HFFc6 (cell line): ENCODE results near the gene DCAF8. TPM values are rescaled to one million over a fixed set of nuclear protein-coding genes. Genes with fewer than 3 reads are reported as not detected.

Experiments used
- DNase-seq: peaks from one replicate; pipeline ENCODE4 v3.0.0-alpha.2; 2018
- H3K27ac Mint-ChIP-seq: 2 replicates; pipeline ENCODE4 v1.8.0; 2020; ENCODE audit warnings: mild to moderate bottlenecking, mixed read lengths
- H3K27me3 Mint-ChIP-seq: 2 replicates; pipeline ENCODE4 v1.8.0; 2021; ENCODE audit warnings: mild to moderate bottlenecking, moderate library complexity, mixed read lengths; ENCODE audit not compliant: insufficient read depth
- H3K36me3 Mint-ChIP-seq: 2 replicates; pipeline ENCODE4 v1.8.0; 2021; ENCODE audit warnings: low read depth, mixed read lengths
- H3K4me1 Mint-ChIP-seq: 2 replicates; pipeline ENCODE4 v1.8.0; 2020; ENCODE audit warnings: low read depth, mixed read lengths
- H3K4me3 Mint-ChIP-seq: 2 replicates; pipeline ENCODE4 v1.8.0; 2020; ENCODE audit warnings: mild to moderate bottlenecking, moderate library complexity, mixed read lengths
- H3K9me3 Mint-ChIP-seq: 2 replicates; pipeline ENCODE4 v1.8.0; 2020; ENCODE audit warnings: mild to moderate bottlenecking, mixed read lengths
- CTCF ChIP-seq: fragments of 200-600 bp; sonication (generic); IDR thresholded peaks from 2 replicates; pipeline ENCODE4 v1.5.0; 2021; ENCODE audit warnings: antibody characterized with exemption, mild to moderate bottlenecking
- total RNA-seq, 6 experiments: library from RNA; stranded (reverse); fragmentation: NEBNext Ultra II Directional; extraction: Animal tissue kit (Norgen Biotek cat#: 25700); gene quantifications; 2 replicates in 1 of 6; 3 replicates in 5 of 6; pipeline ENCODE4 v1.2.3, GENCODE V29; 2021

DCAF8 gene
- total RNA-seq, 6 experiments from 2014 or later, result 65.9 to 73.0 (median 70.1) TPM

GRCh38 chr1:160196143-160196542, 66.2 kb downstream of the DCAF8 start:
- H3K9me3 Mint-ChIP-seq, result no peaks in the 10 kb centered on the region
- H3K27ac Mint-ChIP-seq, result no peak overlapping the region
- TF ChIP-seq CTCF, result no peak
- no peak for DNase-seq
- no peaks in the 10 kb centered on the region for H3K4me1 Mint-ChIP-seq
- peaks cover 6% of the 10 kb centered on the region for H3K27me3 Mint-ChIP-seq
- no peak overlapping the region for H3K4me3 Mint-ChIP-seq
- no peaks in the 10 kb centered on the region for H3K36me3 Mint-ChIP-seq

GRCh38 chr1:160194737-160195059, 67.7 kb downstream of the DCAF8 start:
- no peak for TF ChIP-seq CTCF
- H3K4me3 Mint-ChIP-seq, result no peak overlapping the region
- H3K4me1 Mint-ChIP-seq, result 0 out of 2 replicates have a peak, but pooled peaks cover 3% of the 10 kb centered on the region
- H3K27ac Mint-ChIP-seq, result no peak overlapping the region
- DNase-seq, result no peak
- no peaks in the 10 kb centered on the region for H3K36me3 Mint-ChIP-seq
- H3K27me3 Mint-ChIP-seq, result peaks cover 6% of the 10 kb centered on the region
- H3K9me3 Mint-ChIP-seq, result no peaks in the 10 kb centered on the region

- no peaks in the 10 kb centered on the region for H3K9me3 Mint-ChIP-seq
- no peak overlapping the region for H3K4me3 Mint-ChIP-seq
- no peak for TF ChIP-seq CTCF
These were observed 68.3 kb downstream of the DCAF8 start for GRCh38 chr1:160193832-160194736.

GRCh38 chr1:160193091-160193819, 69.1 kb downstream of the DCAF8 start:
- no peaks in the 10 kb centered on the region for H3K9me3 Mint-ChIP-seq
- no peak overlapping the region for H3K27ac Mint-ChIP-seq
- peak; percentile 85 for DNase-seq
- no peaks in the 10 kb centered on the region for H3K36me3 Mint-ChIP-seq
- H3K27me3 Mint-ChIP-seq, result peaks cover 8% of the 10 kb centered on the region
- peak; percentile 98 for TF ChIP-seq CTCF
- H3K4me1 Mint-ChIP-seq, result 0 out of 2 replicates have a peak, but pooled peaks cover 6% of the 10 kb centered on the region
- no peak overlapping the region for H3K4me3 Mint-ChIP-seq

More at GRCh38 chr1:160193832-160194736, 68.3 kb downstream of the DCAF8 start:
- no peak for DNase-seq
- no peaks in the 10 kb centered on the region for H3K36me3 Mint-ChIP-seq
- H3K27ac Mint-ChIP-seq, result no peak overlapping the region
- peaks cover 3% of the 10 kb centered on the region; the same call in 1 of the 2 replicates for H3K27me3 Mint-ChIP-seq
- H3K4me1 Mint-ChIP-seq, result 0 out of 2 replicates have a peak, but pooled peaks cover 6% of the 10 kb centered on the region

GRCh38 chr1:160192234-160192633, 70.1 kb downstream of the DCAF8 start:
- Mint-ChIP-seq H3K36me3 (no peaks in the 10 kb centered on the region), H3K9me3 (no peaks in the 10 kb centered on the region), H3K4me3 (no peak overlapping the region), H3K27me3 (peaks cover 9% of the 10 kb centered on the region), H3K27ac (no peak overlapping the region), H3K4me1 (0 out of 2 replicates have a peak, but pooled peaks cover 6% of the 10 kb centered on the region)
- no peak for TF ChIP-seq CTCF
- no peak for DNase-seq
